ENCODE data around the gene RPN1. TPM values are rescaled to one million over a fixed set of nuclear protein-coding genes. Genes with fewer than 3 reads are reported as not detected.

Gene RPN1
- total and polyA plus RNA-seq, 2 donors (not counting 3 experiments of a cell fraction or from before 2014, with no cell fraction given) = 250 to 266 TPM

DNA sequence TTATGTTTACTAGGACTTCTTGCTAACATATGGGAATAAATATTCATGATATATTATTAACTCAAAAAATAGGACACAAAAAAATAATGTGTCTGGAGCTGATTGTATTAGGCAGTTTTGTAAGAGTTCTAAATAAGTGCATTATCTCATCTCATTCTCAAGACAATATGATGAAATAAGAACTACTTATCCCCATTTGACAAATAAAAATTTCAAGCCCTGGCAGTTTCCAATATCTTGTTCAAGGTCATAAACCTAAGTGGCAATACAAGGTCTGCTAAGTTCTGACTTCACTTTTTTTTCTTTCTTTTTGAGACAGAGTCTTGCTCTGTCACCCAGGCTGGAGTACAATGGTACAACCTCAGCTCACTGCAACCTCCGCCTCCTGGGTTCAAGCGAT, 18.3 kb downstream of the RPN1 start:
- Histone ChIP-seq H3K4me3 (replicated peaks in 1 of 3; ENCODE audit: insufficient read depth in 1 of 3, low read depth in 1 of 3, low read length in 3 of 3) (no peak overlapping the region), H2AFZ (ENCODE audit: low read depth, low read length) (no peak overlapping the region), H3K9me3 (replicated peaks; ENCODE audit: control insufficient read depth, insufficient read depth, low read length) (no peaks in the 10 kb centered on the region), H3K4me2 (ENCODE audit: insufficient read depth, low read length) (no peak overlapping the region), H3K27me3 (ENCODE audit: control insufficient read depth in 2 of 2, insufficient read depth in 2 of 2, low read length in 2 of 2) (no peaks in the 10 kb centered on the region), H3K79me2 (ENCODE audit: control insufficient read depth, insufficient read depth, low read length) (peaks cover 58% of the 10 kb centered on the region), H3K9ac (replicated peaks; ENCODE audit: extremely low read depth, insufficient read depth, low read length) (no peak overlapping the region), H3K9me1 (replicated peaks; ENCODE audit: control insufficient read depth, extremely low read depth, insufficient read depth, low read length) (no peaks in the 10 kb centered on the region), H3K36me3 (ENCODE audit: control insufficient read depth in 2 of 2, extremely low read depth in 1 of 2, insufficient read depth in 2 of 2, low read length in 2 of 2) (peaks cover 7 to 19% of the 10 kb centered on the region in 2 experiments), H4K20me1 (replicated peaks; ENCODE audit: control insufficient read depth, extremely low read depth, insufficient read depth, low read length) (no peaks in the 10 kb centered on the region), H3K27ac (ENCODE audit: insufficient read depth, low read depth, low read length) (no peak overlapping the region), H3K4me1 (ENCODE audit: control insufficient read depth, extremely low read depth, insufficient read depth, low read length) (peaks cover 4% of the 10 kb centered on the region)
- no TSS peak for BruUV-seq (replicated peaks)
- ChIA-PET CTCF (no interaction called here), POLR2A (no interaction called here)
- TF ChIP-seq MYC (IDR thresholded peaks at IDR 0.05; ENCODE audit: low read depth, low read length) = no peak
- TF ChIP-seq, protein P1, sequence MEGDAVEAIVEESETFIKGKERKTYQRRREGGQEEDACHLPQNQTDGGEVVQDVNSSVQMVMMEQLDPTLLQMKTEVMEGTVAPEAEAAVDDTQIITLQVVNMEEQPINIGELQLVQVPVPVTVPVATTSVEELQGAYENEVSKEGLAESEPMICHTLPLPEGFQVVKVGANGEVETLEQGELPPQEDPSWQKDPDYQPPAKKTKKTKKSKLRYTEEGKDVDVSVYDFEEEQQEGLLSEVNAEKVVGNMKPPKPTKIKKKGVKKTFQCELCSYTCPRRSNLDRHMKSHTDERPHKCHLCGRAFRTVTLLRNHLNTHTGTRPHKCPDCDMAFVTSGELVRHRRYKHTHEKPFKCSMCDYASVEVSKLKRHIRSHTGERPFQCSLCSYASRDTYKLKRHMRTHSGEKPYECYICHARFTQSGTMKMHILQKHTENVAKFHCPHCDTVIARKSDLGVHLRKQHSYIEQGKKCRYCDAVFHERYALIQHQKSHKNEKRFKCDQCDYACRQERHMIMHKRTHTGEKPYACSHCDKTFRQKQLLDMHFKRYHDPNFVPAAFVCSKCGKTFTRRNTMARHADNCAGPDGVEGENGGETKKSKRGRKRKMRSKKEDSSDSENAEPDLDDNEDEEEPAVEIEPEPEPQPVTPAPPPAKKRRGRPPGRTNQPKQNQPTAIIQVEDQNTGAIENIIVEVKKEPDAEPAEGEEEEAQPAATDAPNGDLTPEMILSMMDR (IDR thresholded peaks at IDR 0.05; ENCODE audit: extremely low read depth in 1 of 2, insufficient read depth in 1 of 2, low read depth in 1 of 2, low read length in 2 of 2) = no peak
- TF ChIP-seq POLR2A (IDR thresholded peaks at IDR 0.05; ENCODE audit: low read depth, low read length) = no peak
- no peak for TF ChIP-seq POLR2AphosphoS5 (IDR thresholded peaks at IDR 0.05; ENCODE audit: insufficient read depth, low read depth, low read length)
- TF ChIP-seq EZH2 (IDR thresholded peaks at IDR 0.05; ENCODE audit: borderline replicate concordance, low read depth, low read length, severe bottlenecking) = no peak
- TF ChIP-seq JUN (IDR thresholded peaks at IDR 0.05; ENCODE audit: borderline replicate concordance, insufficient read depth, insufficient read length, low read depth) = no peak
- TF ChIP-seq FOS (IDR thresholded peaks at IDR 0.05; ENCODE audit: borderline replicate concordance, insufficient read depth, low read length) = no peak
- no peak for TF ChIP-seq GATA2 (IDR thresholded peaks at IDR 0.05; ENCODE audit: insufficient read depth, insufficient read length, low read depth, low read length)
- TF ChIP-seq, protein P2, sequence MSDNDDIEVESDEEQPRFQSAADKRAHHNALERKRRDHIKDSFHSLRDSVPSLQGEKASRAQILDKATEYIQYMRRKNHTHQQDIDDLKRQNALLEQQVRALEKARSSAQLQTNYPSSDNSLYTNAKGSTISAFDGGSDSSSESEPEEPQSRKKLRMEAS (IDR thresholded peaks at IDR 0.05; ENCODE audit: insufficient read depth, insufficient read length) = no peak
- DNase-seq (ENCODE audit: low read depth, low spot score) (no peak), FAIRE-seq (no peak)
- intact Hi-C loops (cut with micrococcal nuclease) = no loop called here
- dilution Hi-C loops (cut with MboI; ENCODE audit: extremely low pct_ligation_motif_present, low sequenced_read_pairs) = no loop called here
